Lung (tissue), 12 donors: ENCODE results near the gene PRPF40A. TPM values are rescaled to one million over a fixed set of nuclear protein-coding genes. Genes with fewer than 3 reads are reported as not detected.
A peak's percentile ranks its signal among the peaks of the same experiment; 100 is the strongest.
"Not testable (repeated sequence)": the region's sequence is repeated elsewhere in the genome, so short reads cannot be mapped to it uniquely, and the experiment has no call there.

Experiments
- ATAC-seq: fragments of 200-7000 bp; cut with Tn5 transposase; one replicate; pipeline ENCODE4 v1.9.1; 2020; ENCODE audit warnings: moderate number of reproducible peaks; ENCODE audit not compliant: insufficient read depth, low FRiP score
- DNase-seq, 3 donors: peaks; one replicate each; pipeline ENCODE4 v3.0.0-alpha.2; 2013 to 2017
- H3K27ac ChIP-seq, 2 donors: one replicate each; pipeline ENCODE4 v1.5.1; 2013; ENCODE audit warnings: mild to moderate bottlenecking in 2 of 2, moderate library complexity in 2 of 2, control low read depth in 1 of 2, inconsistent platforms in 1 of 2, low read depth in 1 of 2, low read length in 1 of 2
- H3K27me3 ChIP-seq, 3 donors: one replicate each; pipeline ENCODE4 v1.5.1; 2013; ENCODE audit warnings: low read length in 2 of 3; ENCODE audit not compliant: control insufficient read depth in 3 of 3, insufficient read depth in 3 of 3
- H3K36me3 ChIP-seq, 4 donors: one replicate each; pipeline ENCODE4 v1.5.1; 2013; ENCODE audit warnings: low read length in 4 of 4, mild to moderate bottlenecking in 1 of 4, moderate library complexity in 1 of 4; ENCODE audit not compliant: control insufficient read depth in 4 of 4, insufficient read depth in 4 of 4
- H3K4me1 ChIP-seq, 5 donors: one replicate each; pipeline ENCODE4 v1.5.1; 2013; ENCODE audit warnings: low read length in 5 of 5, mild to moderate bottlenecking in 2 of 5, moderate library complexity in 1 of 5; ENCODE audit not compliant: control insufficient read depth in 5 of 5, insufficient read depth in 5 of 5
- H3K4me3 ChIP-seq: one replicate; pipeline ENCODE4 v1.5.1; 2013; ENCODE audit warnings: mild to moderate bottlenecking, control low read depth, moderate library complexity
- H3K9ac ChIP-seq, 2 donors: one replicate each; pipeline ENCODE4 v1.5.1; 2013; ENCODE audit warnings: low read length in 2 of 2, control low read depth in 1 of 2; ENCODE audit not compliant: insufficient read depth in 1 of 2
- H3K9me3 ChIP-seq, 4 donors: one replicate each; pipeline ENCODE4 v1.5.1; 2013; ENCODE audit warnings: low read length in 3 of 4, mild to moderate bottlenecking in 1 of 4, moderate library complexity in 1 of 4; ENCODE audit not compliant: control insufficient read depth in 4 of 4, insufficient read depth in 3 of 4
- WGBS, 2 donors: extraction: QIAGEN DNeasy Blood & Tissue Kit; methylation state at CpG; one replicate each; pipeline ENCODE4 v1.1.7; 2013; 5-methylcytosine and 5-hydroxymethylcytosine counted together
- polyA plus RNA-seq, 2 donors: library from polyadenylated mRNA; stranded (reverse); fragments of 200-250 nt; gene quantifications; one replicate each; pipeline ENCODE4 v1.2.1, GENCODE V29; 2013
- total RNA-seq, 2 donors: library from RNA; depleted of rRNA in 1 of 2; stranded (reverse); fragments of >200 nt in 1 of 2; gene quantifications; one replicate each; pipeline ENCODE4 v1.2.1, GENCODE V29; 2014 to 2021
- TF ChIP-seq, protein P1 (sequence below): IDR thresholded peaks from 2 replicates; pipeline ENCODE4 v1.5.1; 2012; ENCODE audit warnings: mild to moderate bottlenecking; ENCODE audit errors: control extremely low read depth, extremely low read depth
- donor health status: control.
- donor health status: control.
- donor health status: Bipolar disorder and iron deficiency.
- donor health status: healthy.
- donor health status: DM: yes; HTN: yes; CAD: no.

Gene PRPF40A
- total and polyA plus RNA-seq, 4 donors, result 20.1 to 131 (median 58.6) TPM

DNA sequence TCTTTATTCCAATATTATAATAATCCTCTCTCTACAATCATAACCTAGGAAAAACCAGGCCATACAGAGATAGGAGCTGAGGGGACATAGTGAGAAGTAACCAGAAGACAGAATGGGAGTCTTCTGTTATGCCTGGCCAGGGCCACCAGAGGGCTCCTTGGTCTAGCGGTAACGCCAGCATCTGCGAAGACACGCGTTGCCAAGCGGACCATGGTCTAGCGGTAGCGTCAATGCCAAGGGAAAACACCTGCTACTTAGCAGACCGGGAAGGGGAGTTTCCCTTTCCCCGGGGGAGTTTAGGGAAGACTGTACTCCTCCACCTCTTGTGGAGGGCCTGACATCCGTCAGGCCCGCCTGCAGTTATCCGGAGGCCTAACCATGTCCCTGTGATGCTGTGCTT is 37.8 kb upstream of the PRPF40A start:
- 94 to 96% methylated on average over 13 of the region's 13 CpGs for WGBS, 2 donors
- no peaks in the 10 kb centered on the region for H3K4me1 ChIP-seq
- H3K9me3 ChIP-seq, result no peaks in the 10 kb centered on the region
- TF ChIP-seq, protein P1, sequence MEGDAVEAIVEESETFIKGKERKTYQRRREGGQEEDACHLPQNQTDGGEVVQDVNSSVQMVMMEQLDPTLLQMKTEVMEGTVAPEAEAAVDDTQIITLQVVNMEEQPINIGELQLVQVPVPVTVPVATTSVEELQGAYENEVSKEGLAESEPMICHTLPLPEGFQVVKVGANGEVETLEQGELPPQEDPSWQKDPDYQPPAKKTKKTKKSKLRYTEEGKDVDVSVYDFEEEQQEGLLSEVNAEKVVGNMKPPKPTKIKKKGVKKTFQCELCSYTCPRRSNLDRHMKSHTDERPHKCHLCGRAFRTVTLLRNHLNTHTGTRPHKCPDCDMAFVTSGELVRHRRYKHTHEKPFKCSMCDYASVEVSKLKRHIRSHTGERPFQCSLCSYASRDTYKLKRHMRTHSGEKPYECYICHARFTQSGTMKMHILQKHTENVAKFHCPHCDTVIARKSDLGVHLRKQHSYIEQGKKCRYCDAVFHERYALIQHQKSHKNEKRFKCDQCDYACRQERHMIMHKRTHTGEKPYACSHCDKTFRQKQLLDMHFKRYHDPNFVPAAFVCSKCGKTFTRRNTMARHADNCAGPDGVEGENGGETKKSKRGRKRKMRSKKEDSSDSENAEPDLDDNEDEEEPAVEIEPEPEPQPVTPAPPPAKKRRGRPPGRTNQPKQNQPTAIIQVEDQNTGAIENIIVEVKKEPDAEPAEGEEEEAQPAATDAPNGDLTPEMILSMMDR, result no peak
- no peaks in the 10 kb centered on the region for H3K27me3 ChIP-seq
- H3K4me3 ChIP-seq, result no peak overlapping the region
- no peak overlapping the region for H3K9ac ChIP-seq
- ATAC-seq (no peak), DNase-seq (peak in 1 of 3 donors; percentile 5)
- H3K27ac ChIP-seq, result no peak overlapping the region
- peaks cover 8 to 21% (median 14%) of the 10 kb centered on the region in 4 donors for H3K36me3 ChIP-seq

DNA sequence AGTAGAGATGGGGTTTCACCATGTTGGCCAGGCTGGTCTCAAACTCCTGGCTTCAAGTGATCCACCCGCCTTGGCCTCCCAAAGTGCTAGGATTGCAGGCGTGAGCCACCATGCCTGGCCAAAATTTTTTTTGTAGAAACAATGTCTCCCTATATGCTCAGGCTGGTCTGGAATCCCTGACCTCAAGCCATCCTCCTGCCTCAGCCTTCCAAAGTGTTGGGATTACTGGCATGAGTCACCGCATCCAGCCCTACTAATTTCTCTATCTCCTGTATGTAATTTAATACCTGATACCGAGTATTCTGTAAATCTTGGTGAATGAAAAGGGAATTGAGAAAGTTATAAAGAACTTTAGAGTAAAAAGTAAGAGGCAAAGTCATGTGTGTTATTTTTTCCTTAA is 30.5 kb upstream of the PRPF40A start:
- DNase-seq, H3K4me3 ChIP-seq, H3K9ac ChIP-seq, H3K27ac ChIP-seq, ATAC-seq, H3K4me1 ChIP-seq, H3K27me3 ChIP-seq, H3K9me3 ChIP-seq: not testable (repeated sequence)
- peaks cover 4 to 22% (median 5%) of the 10 kb centered on the region in 4 donors for H3K36me3 ChIP-seq
- WGBS, 2 donors, result 90 to 94% methylated on average over 4 of the region's 4 CpGs

DNA sequence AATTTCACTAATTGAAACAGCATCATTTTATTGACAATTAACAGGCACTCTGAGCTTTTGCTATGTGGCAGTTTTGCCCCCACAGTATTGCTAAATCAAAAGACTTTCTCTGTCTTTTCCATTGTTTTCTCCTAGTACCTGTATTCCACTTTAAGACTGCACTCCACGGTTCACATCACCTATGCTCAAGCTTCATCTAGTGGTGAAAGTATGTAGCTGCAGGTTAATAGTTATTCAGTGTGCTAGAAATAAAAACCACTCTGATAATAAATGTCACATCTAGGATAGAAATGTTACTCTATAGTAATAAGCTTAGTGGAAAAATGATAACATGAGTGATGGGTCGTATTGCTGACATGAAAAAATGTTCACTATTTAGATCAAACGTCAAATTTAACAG is 25.7 kb upstream of the PRPF40A start:
- Histone ChIP-seq H3K36me3 (peaks cover 0 to 22% (median 4%) of the 10 kb centered on the region in 4 donors), H3K4me1 (no peaks in the 10 kb centered on the region), H3K27ac (no peak overlapping the region), H3K9ac (no peak overlapping the region), H3K9me3 (no peaks in the 10 kb centered on the region), H3K27me3 (no peaks in the 10 kb centered on the region), H3K4me3 (no peak overlapping the region)
- DNase-seq, result no peak
- ATAC-seq, result peak; percentile 53
- WGBS, 2 donors, result 70% methylated on average over 3 of the region's 3 CpGs
- TF ChIP-seq, protein P1, result no peak

DNA sequence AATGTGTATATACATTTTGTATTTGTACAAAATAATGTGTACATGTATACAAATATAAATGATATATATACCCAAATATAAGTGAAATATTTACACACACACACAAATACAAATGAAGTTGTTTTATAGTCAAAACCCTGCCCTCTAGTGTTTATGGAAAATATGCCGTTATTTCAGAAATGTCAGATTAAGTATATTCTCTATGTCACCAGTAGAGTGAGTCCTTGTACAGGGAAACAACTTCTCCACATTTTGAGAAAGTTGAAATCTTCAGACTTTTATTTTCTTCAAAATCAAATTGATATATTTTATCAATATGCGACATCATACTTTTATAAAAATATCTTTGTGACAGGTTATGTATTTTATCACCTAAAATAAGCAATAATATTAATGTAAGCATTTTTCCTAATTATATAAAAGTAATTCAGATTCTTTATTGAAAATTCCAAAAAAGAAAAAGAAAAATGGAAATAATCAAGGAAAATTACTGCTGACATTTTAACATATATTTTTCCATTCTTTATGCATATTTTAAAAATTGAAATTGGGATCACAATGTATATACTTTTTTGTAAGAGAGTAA is 23.6 kb upstream of the PRPF40A start:
- no peak overlapping the region for H3K4me3 ChIP-seq
- no peak for ATAC-seq
- H3K4me1 ChIP-seq, result no peaks in the 10 kb centered on the region
- H3K9me3 ChIP-seq, result no peaks in the 10 kb centered on the region
- no peak overlapping the region for H3K9ac ChIP-seq
- TF ChIP-seq, protein P1, result peak; percentile 67
- WGBS, 2 donors, result 40 to 48% methylated on average over 2 of the region's 2 CpGs
- no peaks in the 10 kb centered on the region for H3K27me3 ChIP-seq
- no peak overlapping the region for H3K27ac ChIP-seq
- H3K36me3 ChIP-seq, result peaks cover 3 to 24% (median 5%) of the 10 kb centered on the region in 4 donors
- peak in 2 of 3 donors; percentile 73 to 75 for DNase-seq

DNA sequence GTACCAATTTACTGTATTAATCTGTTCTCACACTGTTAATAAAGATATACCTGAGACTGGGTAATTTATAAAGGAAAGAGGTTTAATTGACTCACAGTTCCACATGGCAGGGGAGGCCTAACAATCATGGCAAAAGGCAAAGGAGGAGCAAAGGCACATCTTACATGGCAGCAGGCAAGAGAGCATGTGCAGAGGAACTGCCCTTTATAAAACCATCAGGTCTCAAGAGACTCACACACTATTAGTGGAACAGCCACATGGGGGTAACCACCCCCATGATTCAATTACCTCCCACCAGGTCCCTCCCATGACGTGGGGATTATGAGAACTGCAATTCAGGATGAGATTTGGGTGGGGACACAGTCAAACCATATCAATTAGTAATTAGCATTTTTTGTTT is 22.4 kb upstream of the PRPF40A start:
- DNase-seq, H3K4me3 ChIP-seq, H3K9ac ChIP-seq, H3K27ac ChIP-seq, H3K27me3 ChIP-seq, H3K4me1 ChIP-seq, H3K9me3 ChIP-seq, ATAC-seq: not testable (repeated sequence)
- 94 to 96% methylated on average over 1 of the region's 1 CpG for WGBS, 2 donors
- H3K36me3 ChIP-seq, result peaks cover 3 to 16% (median 5%) of the 10 kb centered on the region in 4 donors
